H1 (cell line): ENCODE data around the gene SSBP3. TPM values are rescaled to one million over a fixed set of nuclear protein-coding genes. Genes with fewer than 3 reads are reported as not detected.

Experiments used
- CTCF ChIA-PET: fragments of 300-600 bp; sonication (Branson Sonifier 250); formaldehyde crosslinking; loops from one replicate; lab custom pipeline; 2021; ENCODE audit not compliant: partially characterized antibody; lab: Charles Lee
- POLR2A ChIA-PET: fragments of 300-600 bp; sonication (Branson Sonifier 250); formaldehyde crosslinking; loops from one replicate; lab custom pipeline; 2021; ENCODE audit warnings: inconsistent platforms; ENCODE audit not compliant: partially characterized antibody; lab: Charles Lee
- DNase-seq, 2 experiments: peaks; one replicate each; pipeline versions ENCODE4 v3.0.0 to v3.0.0-alpha.2; 2010 to 2022; ENCODE audit warnings: low spot score in 2 of 2, low read depth in 1 of 2, mixed read lengths in 1 of 2
- FAIRE-seq: peaks from 2 replicates; lab custom pipeline; 2011; peaks lifted over from hg19 to GRCh38; lab: Jason Lieb, UNC
- H2AFZ ChIP-seq: 2 replicates; pipeline ENCODE4 v1.8.1; 2012; ENCODE audit warnings: low read length, inconsistent platforms
- H2AK5ac ChIP-seq: 2 replicates; pipeline ENCODE4 v1.6.1; 2013; ENCODE audit warnings: low read depth, low read length
- H2BK120ac ChIP-seq: replicated peaks from 2 replicates; pipeline ENCODE3; 2013; ENCODE audit warnings: low read depth, low read length, inconsistent platforms
- H2BK12ac ChIP-seq: 2 replicates; pipeline ENCODE4 v1.6.1; 2013; ENCODE audit warnings: low read depth, low read length
- H2BK15ac ChIP-seq: 2 replicates; pipeline ENCODE4 v1.6.1; 2013; ENCODE audit warnings: low read length
- H2BK20ac ChIP-seq: 2 replicates; pipeline ENCODE4 v1.6.1; 2013; ENCODE audit warnings: low read length
- H2BK5ac ChIP-seq: 2 replicates; pipeline ENCODE4 v1.6.1; 2013; ENCODE audit warnings: low read depth, low read length
- H3K14ac ChIP-seq: 2 replicates; pipeline ENCODE4 v1.6.1; 2013; ENCODE audit warnings: inconsistent platforms; ENCODE audit not compliant: insufficient read length
- H3K18ac ChIP-seq: 2 replicates; pipeline ENCODE4 v1.6.1; 2013; ENCODE audit warnings: low read length; ENCODE audit errors: extremely low read depth
- H3K23ac ChIP-seq: 2 replicates; pipeline ENCODE4 v1.6.1; 2013; ENCODE audit warnings: inconsistent platforms; ENCODE audit not compliant: insufficient read length
- H3K23me2 ChIP-seq: 2 replicates; pipeline ENCODE4 v1.6.1; 2013; ENCODE audit warnings: low read depth, low read length
- H3K27ac ChIP-seq: 2 replicates; pipeline ENCODE4 v1.6.1; 2011; ENCODE audit warnings: low read depth, low read length, inconsistent platforms
- H3K27me3 ChIP-seq, 4 experiments: replicated peaks in 1 of 4; 1 replicate in 1 of 4; 2 replicates in 3 of 4; pipeline versions ENCODE4 v1.6.1 to v1.8.1; 2011 to 2013; ENCODE audit warnings: low read length in 3 of 4, mild to moderate bottlenecking in 3 of 4, inconsistent platforms in 2 of 4, mixed read lengths in 2 of 4, moderate library complexity in 1 of 4; ENCODE audit not compliant: control insufficient read depth in 3 of 4, insufficient read depth in 3 of 4; ENCODE audit errors: extremely low read depth in 1 of 4
- H3K36me3 ChIP-seq, 4 experiments: 2 replicates each; pipeline versions ENCODE4 v1.6.1 to v1.8.1; 2011 to 2013; ENCODE audit warnings: mild to moderate bottlenecking in 4 of 4, low read length in 3 of 4, moderate library complexity in 2 of 4, control low read depth in 1 of 4, inconsistent platforms in 1 of 4; ENCODE audit not compliant: insufficient read depth in 4 of 4, control insufficient read depth in 2 of 4
- H3K4ac ChIP-seq: replicated peaks from 2 replicates; pipeline ENCODE3; 2013; ENCODE audit warnings: low read length, low read depth, mixed read lengths, inconsistent platforms; ENCODE audit not compliant: insufficient read length
- H3K4me1 ChIP-seq, 4 experiments: replicated peaks in 1 of 4; 1 replicate in 1 of 4; 2 replicates in 3 of 4; pipeline versions ENCODE4 v1.6.1 to v1.8.1; 2011 to 2013; ENCODE audit warnings: low read length in 3 of 4, inconsistent platforms in 2 of 4, mixed read lengths in 1 of 4; ENCODE audit not compliant: insufficient read depth in 4 of 4, control insufficient read depth in 3 of 4
- H3K4me2 ChIP-seq, 2 experiments: 2 replicates each; pipeline versions ENCODE4 v1.6.1 to v1.8.1; 2011 to 2013; ENCODE audit warnings: low read depth in 2 of 2, low read length in 2 of 2, control low read depth in 1 of 2, inconsistent platforms in 1 of 2, mild to moderate bottlenecking in 1 of 2; ENCODE audit not compliant: insufficient read depth in 1 of 2
- H3K4me3 ChIP-seq, 4 experiments: fragments of 200-600, 300-600 bp in 1 of 4; sonication (generic), shearing (Covaris generic), sonication (Bioruptor Twin) in 1 of 4; 2 replicates each; pipeline versions ENCODE4 v1.5.1 to v1.8.1; 2011 to 2016; ENCODE audit warnings: low read length in 4 of 4, low read depth in 3 of 4, control low read depth in 2 of 4, inconsistent platforms in 2 of 4, mild to moderate bottlenecking in 2 of 4, mixed read lengths in 1 of 4, moderate library complexity in 1 of 4; ENCODE audit not compliant: insufficient read depth in 2 of 4; ENCODE audit errors: extremely low read depth in 1 of 4
- H3K56ac ChIP-seq: replicated peaks from 2 replicates; pipeline ENCODE3; 2013; ENCODE audit warnings: low read depth, mild to moderate bottlenecking, mixed read lengths, low read length, inconsistent platforms; ENCODE audit not compliant: insufficient read length
- H3K79me1 ChIP-seq: 2 replicates; pipeline ENCODE4 v1.6.1; 2013; ENCODE audit warnings: low read depth, low read length, control low read depth
- H3K79me2 ChIP-seq, 2 experiments: 2 replicates each; pipeline versions ENCODE4 v1.6.1 to v1.8.1; 2012 to 2013; ENCODE audit warnings: low read length in 2 of 2, mild to moderate bottlenecking in 2 of 2, inconsistent platforms in 1 of 2; ENCODE audit not compliant: insufficient read depth in 2 of 2, control insufficient read depth in 1 of 2
- H3K9ac ChIP-seq, 4 experiments: replicated peaks in 1 of 4; 1 replicate in 1 of 4; 2 replicates in 3 of 4; pipeline versions ENCODE4 v1.6.1 to v1.8.1; 2011 to 2013; ENCODE audit warnings: low read depth in 3 of 4, low read length in 3 of 4, control low read depth in 2 of 4, mild to moderate bottlenecking in 2 of 4, moderate library complexity in 2 of 4, inconsistent platforms in 1 of 4; ENCODE audit errors: extremely low read depth in 1 of 4
- H3K9me3 ChIP-seq, 2 experiments: 2 replicates each; pipeline versions ENCODE4 v1.6.1 to v1.8.1; 2012 to 2013; ENCODE audit warnings: mild to moderate bottlenecking in 2 of 2, moderate library complexity in 2 of 2, control low read depth in 1 of 2, inconsistent platforms in 1 of 2, low read depth in 1 of 2, low read length in 1 of 2, mixed read lengths in 1 of 2; ENCODE audit not compliant: insufficient read depth in 2 of 2
- H4K20me1 ChIP-seq, 2 experiments: replicated peaks in 1 of 2; 2 replicates each; pipeline versions ENCODE3 to v1.8.1; 2011 to 2013; ENCODE audit warnings: inconsistent platforms in 2 of 2, low read length in 2 of 2, mild to moderate bottlenecking in 1 of 2; ENCODE audit not compliant: insufficient read depth in 2 of 2, control insufficient read depth in 1 of 2
- H4K5ac ChIP-seq: 2 replicates; pipeline ENCODE4 v1.6.1; 2013; ENCODE audit warnings: low read length, low read depth, mixed read lengths, inconsistent platforms; ENCODE audit not compliant: insufficient read length
- H4K8ac ChIP-seq: 2 replicates; pipeline ENCODE4 v1.8.0; 2013; ENCODE audit warnings: mild to moderate bottlenecking, moderate library complexity, low read length, inconsistent platforms; ENCODE audit not compliant: insufficient read depth; ENCODE audit errors: extremely low read depth
- H4K91ac ChIP-seq: replicated peaks from 2 replicates; pipeline ENCODE3; 2013; ENCODE audit warnings: low read length, mixed read lengths, inconsistent platforms; ENCODE audit not compliant: insufficient read length
- KDM4A ChIP-seq: IDR thresholded peaks from one replicate; pipeline ENCODE4 v1.7.1; 2012; ENCODE audit warnings: low read depth, mild to moderate bottlenecking, moderate library complexity, low read length, inconsistent platforms; ENCODE audit not compliant: severe bottlenecking
- SP2 ChIP-seq: IDR thresholded peaks from 2 replicates; pipeline ENCODE4 v1.6.1; 2012; ENCODE audit warnings: mild to moderate bottlenecking, low read length, inconsistent platforms
- SP4 ChIP-seq: IDR thresholded peaks from 2 replicates; pipeline ENCODE4 v1.6.1; 2012; ENCODE audit warnings: low read length, inconsistent platforms
- TAF1 ChIP-seq: IDR thresholded peaks from 2 replicates; pipeline ENCODE4 v1.6.1; 2011; ENCODE audit warnings: mild to moderate bottlenecking, low read depth, low read length
- TCF12 ChIP-seq: IDR thresholded peaks from 2 replicates; pipeline ENCODE4 v1.6.1; 2011; ENCODE audit warnings: low read depth, mild to moderate bottlenecking, low read length
- WGBS, 2 experiments: shearing (Covaris generic) in 1 of 2; methylation state at CpG; one replicate each; pipeline versions ENCODE4 v1.1.6 to v1.1.7; 2013 to 2015; ENCODE audit warnings: low lambda C conversion rate in 2 of 2, mixed read lengths in 2 of 2, inconsistent platforms in 1 of 2, low coverage in 1 of 2, missing lambda C conversion rate in 1 of 2; ENCODE audit not compliant: insufficient replicate concordance in 2 of 2, insufficient coverage in 1 of 2, insufficient read length in 1 of 2; ENCODE audit errors: extremely low coverage in 1 of 2, missing lambda C conversion rate in 1 of 2; 5-methylcytosine and 5-hydroxymethylcytosine counted together
- polyA plus RNA-seq, 7 experiments: library from polyadenylated mRNA; depleted of rRNA in 3 of 7; stranded (reverse) in 5 of 7; unstranded in 2 of 7; fragments of >200 nt in 5 of 7; fragments of 200-250 nt in 2 of 7; gene quantifications; 1 replicate in 5 of 7; 2 replicates in 1 of 7; 4 replicates in 1 of 7; pipeline versions ENCODE4 v1.2.1 to v1.2.3, GENCODE V29; 2011 to 2013; ENCODE audit warnings: missing spikeins in 2 of 7, mixed read lengths in 2 of 7
- total RNA-seq: library from RNA; stranded (reverse); fragmentation: NEBNext Ultra II Directional; extraction: Animal tissue kit (Norgen Biotek cat#: 25700); gene quantifications from 2 replicates; pipeline ENCODE4 v1.2.1, GENCODE V29; 2021
- TF ChIP-seq, protein P1 (sequence below): IDR thresholded peaks from 2 replicates; pipeline ENCODE4 v1.6.1; 2011; ENCODE audit warnings: low read depth, mild to moderate bottlenecking, low read length; ENCODE audit not compliant: insufficient read depth

SSBP3 gene
- total and polyA plus RNA-seq, 2 of the 8 experiments (the other 6 are each of a cell fraction or from before 2014, with no cell fraction given) = 99.7 to 133 TPM

DNA sequence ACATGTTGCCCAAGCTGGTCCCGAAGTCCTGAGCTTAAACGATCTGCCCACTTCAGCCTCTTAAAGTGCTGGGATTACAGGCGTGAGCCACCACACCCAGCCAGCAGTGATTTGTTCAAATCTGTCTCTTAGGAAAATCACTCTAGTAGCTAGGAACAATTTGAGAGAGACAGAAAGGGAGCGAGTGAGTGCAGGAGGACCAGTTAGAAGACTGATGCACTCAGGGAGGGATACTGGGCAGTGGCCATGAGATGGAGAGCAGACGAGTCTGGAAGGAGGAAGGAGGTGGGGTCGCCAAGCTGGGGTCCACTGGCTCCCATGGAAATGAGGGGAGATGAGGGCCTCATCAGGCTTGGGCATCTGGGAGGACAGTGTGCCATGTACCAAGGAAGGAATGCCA, 23.6 kb upstream of the SSBP3 start:
- no peak overlapping the region for H2BK5ac ChIP-seq
- ChIA-PET POLR2A (interaction anchor here (0.8 kb wide), 1 partner anchor 27 kb away, joined by 3 read pairs; no protein-coding TSS in a partner anchor), CTCF (interaction anchor here (1.4 to 1.5 kb wide), 2 partner anchors 9 to 26 kb away, joined by 3 to 5 read pairs; no protein-coding TSS in a partner anchor)
- no peak overlapping the region for H3K9ac ChIP-seq
- no peak overlapping the region for H3K23ac ChIP-seq
- no peak overlapping the region for H3K27ac ChIP-seq
- H3K9me3 ChIP-seq = no peaks in the 10 kb centered on the region
- H2AK5ac ChIP-seq = no peak overlapping the region
- no peak overlapping the region for H3K14ac ChIP-seq
- H3K4me2 ChIP-seq = no peak overlapping the region
- no peaks in the 10 kb centered on the region for H3K27me3 ChIP-seq
- no peak overlapping the region for H3K4me3 ChIP-seq
- WGBS, 2 experiments = 92% methylated on average over 6 of the region's 6 CpGs; no CpG with 5 or more reads in 1 of the 2 experiments
- no peak overlapping the region for H2AFZ ChIP-seq
- H3K18ac ChIP-seq = no peak overlapping the region
- FAIRE-seq (no peak), DNase-seq (no peak)
- H3K4me1 ChIP-seq = no peaks in the 10 kb centered on the region
- no peak overlapping the region for H4K91ac ChIP-seq
- no peak overlapping the region for H3K4ac ChIP-seq
- no peaks in the 10 kb centered on the region for H4K20me1 ChIP-seq
- H3K56ac ChIP-seq = no peak overlapping the region
- H2BK20ac ChIP-seq = no peak overlapping the region
- H3K79me2 ChIP-seq = no peaks in the 10 kb centered on the region
- H3K36me3 ChIP-seq = no peaks in the 10 kb centered on the region
- H4K5ac ChIP-seq = no peak overlapping the region
- no peak overlapping the region for H4K8ac ChIP-seq
- H3K79me1 ChIP-seq = no peaks in the 10 kb centered on the region
- no peak overlapping the region for H2BK12ac ChIP-seq
- H3K23me2 ChIP-seq = no peaks in the 10 kb centered on the region
- no peak overlapping the region for H2BK15ac ChIP-seq
- no peak overlapping the region for H2BK120ac ChIP-seq
- TF ChIP-seq, protein P1, sequence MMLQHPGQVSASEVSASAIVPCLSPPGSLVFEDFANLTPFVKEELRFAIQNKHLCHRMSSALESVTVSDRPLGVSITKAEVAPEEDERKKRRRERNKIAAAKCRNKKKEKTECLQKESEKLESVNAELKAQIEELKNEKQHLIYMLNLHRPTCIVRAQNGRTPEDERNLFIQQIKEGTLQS = no peak
- TF ChIP-seq KDM4A (no peak), SP4 (no peak), TAF1 (no peak), SP2 (no peak), TCF12 (no peak)
